ENCODE measurements around the gene UBE2J1. TPM values are rescaled to one million over a fixed set of nuclear protein-coding genes. Genes with fewer than 3 reads are reported as not detected.

UBE2J1 gene
- total RNA-seq, 1 donor from 2014 or later, result 46.9 TPM

GRCh38 chr6:89375427-89376267 lies 23.1 kb upstream of the UBE2J1 start:
- Histone ChIP-seq H3K9me3 (no peaks in the 10 kb centered on the region), H3K4me1 (peaks cover 18% of the 10 kb centered on the region), H3K4me3 (no peak overlapping the region), H3K27me3 (ENCODE audit: low read depth) (no peaks in the 10 kb centered on the region), H3K27ac (no peak overlapping the region), H3K36me3 (peaks cover 5% of the 10 kb centered on the region)
- ATAC-seq, result peak; percentile 91 to 94
- peak; percentile 36 for TF ChIP-seq CTCF (IDR thresholded peaks at IDR 0.05)
- intact Hi-C loops (cut with DNase I), result no loop called here
- DNase-seq, result peak; percentile 88

GRCh38 chr6:89372506-89372901 lies 20.0 kb upstream of the UBE2J1 start:
- intact Hi-C loops (cut with DNase I), result no loop called here

GRCh38 chr6:89371849-89372505 lies 19.5 kb upstream of the UBE2J1 start:
- DNase-seq, result peak; percentile 85
- Histone ChIP-seq H3K36me3 (no peaks in the 10 kb centered on the region), H3K4me1 (peaks cover 33% of the 10 kb centered on the region), H3K27me3 (ENCODE audit: low read depth) (no peaks in the 10 kb centered on the region), H3K9me3 (no peaks in the 10 kb centered on the region), H3K4me3 (no peak overlapping the region), H3K27ac (no peak overlapping the region)
- ATAC-seq, result peak; percentile 93 to 95
- intact Hi-C loops (cut with DNase I), result no loop called here
- peak; percentile 95 for TF ChIP-seq CTCF (IDR thresholded peaks at IDR 0.05)

More at GRCh38 chr6:89372506-89372901, 20.0 kb upstream of the UBE2J1 start:
- Histone ChIP-seq H3K27me3 (ENCODE audit: low read depth) (no peaks in the 10 kb centered on the region), H3K9me3 (no peaks in the 10 kb centered on the region), H3K27ac (no peak overlapping the region), H3K4me1 (peaks cover 33% of the 10 kb centered on the region), H3K36me3 (peaks cover 3% of the 10 kb centered on the region), H3K4me3 (no peak overlapping the region)
- ATAC-seq (peak in 1 of 2 donors; percentile 41), DNase-seq (no peak)
- no peak for TF ChIP-seq CTCF (IDR thresholded peaks at IDR 0.05)

- no peak overlapping the region for H3K27ac ChIP-seq
- DNase-seq, result peak; percentile 65
- H3K27me3 ChIP-seq (ENCODE audit: low read depth), result no peaks in the 10 kb centered on the region
- peak; percentile 54 for TF ChIP-seq CTCF (IDR thresholded peaks at IDR 0.05)
- no peaks in the 10 kb centered on the region for H3K9me3 ChIP-seq
- peaks cover 29% of the 10 kb centered on the region for H3K4me1 ChIP-seq
- peak; percentile 66 to 83 for ATAC-seq
- H3K36me3 ChIP-seq, result no peaks in the 10 kb centered on the region
- no peak overlapping the region for H3K4me3 ChIP-seq
- intact Hi-C loops (cut with DNase I), result no loop called here
Measured at GRCh38 chr6:89368999-89369398, 16.5 kb upstream of the UBE2J1 start.

GRCh38 chr6:89368107-89368506 lies 15.6 kb upstream of the UBE2J1 start:
- H3K4me1 ChIP-seq, result peaks cover 29% of the 10 kb centered on the region
- ATAC-seq, result peak; percentile 62 to 74
- peak; percentile 75 for TF ChIP-seq CTCF (IDR thresholded peaks at IDR 0.05)
- H3K27me3 ChIP-seq (ENCODE audit: low read depth), result no peaks in the 10 kb centered on the region
- intact Hi-C loops (cut with DNase I), result no loop called here
- H3K9me3 ChIP-seq, result no peaks in the 10 kb centered on the region
- H3K27ac ChIP-seq, result no peak overlapping the region
- H3K4me3 ChIP-seq, result no peak overlapping the region
- H3K36me3 ChIP-seq, result no peaks in the 10 kb centered on the region
- peak; percentile 53 for DNase-seq
